ENCODE data around the gene SLC17A5.
"Not testable (repeated sequence)": the region's sequence is repeated elsewhere in the genome, so short reads cannot be mapped to it uniquely, and the experiment has no call there.

SLC17A5 gene

DNA sequence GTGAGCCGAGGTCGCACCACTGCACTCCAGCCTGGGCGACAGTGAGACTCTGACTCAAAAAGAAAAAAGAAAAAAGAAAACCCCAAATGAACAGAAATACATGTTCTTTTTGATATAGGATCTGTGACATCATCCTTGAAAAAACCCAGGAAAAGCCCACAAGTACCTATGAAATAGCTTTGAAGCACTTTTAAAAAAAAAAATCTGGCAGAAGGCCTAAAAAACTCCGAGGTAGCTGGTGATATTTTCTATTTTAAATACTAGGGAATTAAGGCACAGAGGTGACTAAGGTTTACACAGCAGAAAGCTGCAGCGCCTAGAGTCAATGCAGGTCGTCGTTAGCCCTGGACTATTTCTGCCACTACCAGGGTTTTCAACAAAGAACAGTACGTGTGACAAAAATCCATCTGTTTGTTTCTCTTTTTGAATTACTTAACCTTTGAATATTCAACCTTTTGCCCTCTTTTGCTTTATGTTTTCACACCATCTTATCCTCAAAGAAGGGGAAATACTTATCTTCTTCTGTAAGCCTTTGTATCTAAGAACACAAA is 93.5 kb downstream of the SLC17A5 start:
- no peaks in the 10 kb centered on the region for H3K4me1 ChIP-seq (ENCODE audit: low read depth, poor library complexity, severe bottlenecking)

DNA sequence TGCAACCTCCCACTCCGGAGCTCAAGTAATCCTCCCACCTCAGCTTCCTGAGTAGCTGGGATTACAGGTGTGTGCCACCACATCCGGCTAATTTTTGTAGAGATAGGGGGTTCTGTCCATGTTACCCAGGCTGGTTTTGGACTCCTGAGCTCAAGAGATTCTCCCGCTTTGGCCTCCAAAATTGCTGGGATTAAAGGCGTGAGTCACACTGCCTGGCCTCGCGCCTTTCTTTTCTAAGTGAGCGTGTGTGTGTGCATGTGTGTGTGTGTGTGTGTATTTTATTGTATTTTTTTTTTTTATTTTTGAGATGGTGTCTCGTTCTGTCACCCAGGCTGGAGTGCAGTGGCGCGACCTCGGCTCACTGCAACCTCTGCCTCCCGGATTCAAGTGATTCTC is 94.4 kb downstream of the SLC17A5 start:
- H3K27me3 ChIP-seq (ENCODE audit: insufficient read depth, low read depth); H3K36me3 ChIP-seq (ENCODE audit: insufficient read depth); H3K79me2 ChIP-seq (ENCODE audit: insufficient read depth, low read depth); H2AFZ ChIP-seq (ENCODE audit: low read depth); H3K9ac ChIP-seq; H3K27ac ChIP-seq; H3K4me3 ChIP-seq (IDR thresholded peaks at IDR 0.05; ENCODE audit: insufficient read depth, low read depth, low read length); H3K4me2 ChIP-seq; H4K20me1 ChIP-seq (ENCODE audit: insufficient read depth); H3K4me1 ChIP-seq (ENCODE audit: low read depth, poor library complexity, severe bottlenecking): not testable (repeated sequence)

More for the DNA sequence above, 93.5 kb downstream of the SLC17A5 start:
- TF ChIP-seq, protein P1, sequence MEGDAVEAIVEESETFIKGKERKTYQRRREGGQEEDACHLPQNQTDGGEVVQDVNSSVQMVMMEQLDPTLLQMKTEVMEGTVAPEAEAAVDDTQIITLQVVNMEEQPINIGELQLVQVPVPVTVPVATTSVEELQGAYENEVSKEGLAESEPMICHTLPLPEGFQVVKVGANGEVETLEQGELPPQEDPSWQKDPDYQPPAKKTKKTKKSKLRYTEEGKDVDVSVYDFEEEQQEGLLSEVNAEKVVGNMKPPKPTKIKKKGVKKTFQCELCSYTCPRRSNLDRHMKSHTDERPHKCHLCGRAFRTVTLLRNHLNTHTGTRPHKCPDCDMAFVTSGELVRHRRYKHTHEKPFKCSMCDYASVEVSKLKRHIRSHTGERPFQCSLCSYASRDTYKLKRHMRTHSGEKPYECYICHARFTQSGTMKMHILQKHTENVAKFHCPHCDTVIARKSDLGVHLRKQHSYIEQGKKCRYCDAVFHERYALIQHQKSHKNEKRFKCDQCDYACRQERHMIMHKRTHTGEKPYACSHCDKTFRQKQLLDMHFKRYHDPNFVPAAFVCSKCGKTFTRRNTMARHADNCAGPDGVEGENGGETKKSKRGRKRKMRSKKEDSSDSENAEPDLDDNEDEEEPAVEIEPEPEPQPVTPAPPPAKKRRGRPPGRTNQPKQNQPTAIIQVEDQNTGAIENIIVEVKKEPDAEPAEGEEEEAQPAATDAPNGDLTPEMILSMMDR (conservative IDR thresholded peaks at IDR 0.05; ENCODE audit: low read depth, low read length) = no peak
- no peak overlapping the region for H3K27ac ChIP-seq
- H3K4me2 ChIP-seq = no peak overlapping the region
- H4K20me1 ChIP-seq (ENCODE audit: insufficient read depth) = no peaks in the 10 kb centered on the region
- H3K27me3 ChIP-seq (ENCODE audit: insufficient read depth, low read depth) = no peaks in the 10 kb centered on the region
- no peak overlapping the region for H2AFZ ChIP-seq (ENCODE audit: low read depth)
- no peak overlapping the region for H3K4me3 ChIP-seq (IDR thresholded peaks at IDR 0.05; ENCODE audit: insufficient read depth, low read depth, low read length)
- no peak overlapping the region for H3K9ac ChIP-seq
- H3K36me3 ChIP-seq (ENCODE audit: insufficient read depth) = no peaks in the 10 kb centered on the region
- no peaks in the 10 kb centered on the region for H3K79me2 ChIP-seq (ENCODE audit: insufficient read depth, low read depth)

DNA sequence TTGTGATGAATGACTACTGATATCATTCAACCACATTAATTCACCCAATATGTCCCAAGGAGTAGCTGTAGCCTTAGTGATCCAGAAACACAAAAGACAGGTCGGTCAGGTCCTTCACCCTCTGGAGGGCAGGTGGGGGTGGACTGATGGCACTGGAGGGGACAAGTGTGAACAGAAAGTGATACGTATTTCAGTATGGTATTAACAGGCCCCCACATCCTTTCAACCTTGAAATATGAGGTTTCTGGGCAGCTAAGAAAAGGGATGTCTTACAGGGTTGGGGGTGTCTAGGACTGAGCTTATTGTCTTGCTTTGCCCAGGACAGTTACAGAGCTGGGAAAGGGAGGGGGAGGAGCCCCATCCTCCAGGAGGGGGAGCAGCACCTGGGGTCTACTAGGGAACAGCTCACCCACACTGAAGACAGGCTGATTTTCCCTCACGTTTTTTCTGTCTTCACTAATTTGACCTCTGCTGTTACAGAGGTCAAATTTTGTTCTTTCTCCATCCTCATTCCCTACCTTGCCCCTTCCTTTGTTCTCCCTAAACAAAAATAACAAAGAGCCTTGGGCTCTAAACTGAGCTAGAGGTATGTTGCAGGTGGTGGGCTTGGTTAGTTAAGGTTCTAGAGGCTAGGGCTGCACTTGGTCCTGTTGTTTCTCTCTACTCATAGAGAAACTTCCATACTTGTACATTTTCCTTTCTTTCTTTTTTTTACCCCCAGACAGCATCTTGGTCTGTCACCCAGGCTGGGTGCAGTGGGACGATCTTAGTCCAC is 95.0 kb downstream of the SLC17A5 start:
- no peak overlapping the region for H3K27ac ChIP-seq

DNA sequence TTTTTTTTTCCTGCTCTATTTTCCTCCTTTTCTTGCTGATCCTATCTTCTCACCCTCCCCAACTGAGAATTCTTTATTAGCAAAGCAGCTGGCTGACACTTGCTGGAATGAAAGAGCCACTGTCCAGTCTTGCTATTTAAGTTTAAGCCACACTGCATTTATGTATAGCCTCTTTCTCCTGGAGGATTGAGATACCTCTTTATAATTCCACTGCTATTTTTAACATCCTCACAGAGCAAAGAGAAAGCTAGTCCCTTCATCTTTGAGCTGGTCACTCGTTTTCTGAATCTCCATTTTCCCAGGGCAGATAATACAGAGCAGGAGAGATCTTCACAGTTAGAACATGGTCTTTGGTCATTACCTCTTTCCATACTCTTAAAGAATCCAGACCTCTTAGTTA is 97.0 kb downstream of the SLC17A5 start:
- H3K36me3 ChIP-seq (ENCODE audit: insufficient read depth) = no peaks in the 10 kb centered on the region
- TF ChIP-seq, protein P1 (conservative IDR thresholded peaks at IDR 0.05; ENCODE audit: low read depth, low read length) = no peak
- H3K27me3 ChIP-seq (ENCODE audit: insufficient read depth, low read depth) = no peaks in the 10 kb centered on the region
- no peak overlapping the region for H3K4me3 ChIP-seq (IDR thresholded peaks at IDR 0.05; ENCODE audit: insufficient read depth, low read depth, low read length)
- no peaks in the 10 kb centered on the region for H3K4me1 ChIP-seq (ENCODE audit: low read depth, poor library complexity, severe bottlenecking)
- H3K4me2 ChIP-seq = no peak overlapping the region
- H2AFZ ChIP-seq (ENCODE audit: low read depth) = no peak overlapping the region
- H3K27ac ChIP-seq = no peak overlapping the region
- H3K9ac ChIP-seq = no peak overlapping the region
- H3K79me2 ChIP-seq (ENCODE audit: insufficient read depth, low read depth) = no peaks in the 10 kb centered on the region
- no peaks in the 10 kb centered on the region for H4K20me1 ChIP-seq (ENCODE audit: insufficient read depth)

More for the DNA sequence above, 95.0 kb downstream of the SLC17A5 start:
- Histone ChIP-seq H3K27me3 (ENCODE audit: insufficient read depth, low read depth) (no peaks in the 10 kb centered on the region), H3K79me2 (ENCODE audit: insufficient read depth, low read depth) (no peaks in the 10 kb centered on the region), H3K4me3 (IDR thresholded peaks at IDR 0.05; ENCODE audit: insufficient read depth, low read depth, low read length) (no peak overlapping the region), H2AFZ (ENCODE audit: low read depth) (no peak overlapping the region), H3K4me2 (no peak overlapping the region), H3K4me1 (ENCODE audit: low read depth, poor library complexity, severe bottlenecking) (no peaks in the 10 kb centered on the region), H3K36me3 (ENCODE audit: insufficient read depth) (no peaks in the 10 kb centered on the region), H3K9ac (no peak overlapping the region), H4K20me1 (ENCODE audit: insufficient read depth) (no peaks in the 10 kb centered on the region)
- TF ChIP-seq, protein P1 (conservative IDR thresholded peaks at IDR 0.05; ENCODE audit: low read depth, low read length) = no peak

DNA sequence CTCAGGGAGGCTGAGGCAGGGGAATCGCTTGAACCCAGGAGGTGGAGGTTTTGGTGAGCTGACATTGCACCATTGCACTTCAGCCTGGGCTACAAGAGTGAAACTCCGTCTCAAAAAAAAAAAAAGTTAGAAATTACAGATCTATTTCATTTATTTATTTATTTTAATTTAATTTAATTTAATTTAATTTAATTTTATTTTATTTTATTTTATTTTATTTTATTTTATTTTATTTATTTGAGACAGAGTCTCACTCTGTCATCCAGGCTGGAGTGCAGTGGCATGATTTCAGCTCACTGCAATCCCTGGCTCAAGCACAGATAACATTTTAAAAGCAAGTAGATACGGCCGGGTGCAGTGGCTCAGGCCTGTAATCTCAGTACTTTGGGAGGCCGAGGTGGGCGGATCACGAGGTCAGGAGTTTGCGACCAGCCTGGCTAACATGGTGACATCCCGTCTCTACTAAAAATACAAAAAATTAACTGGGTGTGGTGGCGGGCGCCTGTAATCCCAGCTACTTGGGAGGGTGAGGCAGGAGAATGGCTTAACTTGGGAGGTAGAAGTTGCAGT is 98.3 kb downstream of the SLC17A5 start:
- H3K79me2 ChIP-seq (ENCODE audit: insufficient read depth, low read depth); H3K4me2 ChIP-seq; H3K36me3 ChIP-seq (ENCODE audit: insufficient read depth); H2AFZ ChIP-seq (ENCODE audit: low read depth); H3K4me3 ChIP-seq (IDR thresholded peaks at IDR 0.05; ENCODE audit: insufficient read depth, low read depth, low read length); H3K4me1 ChIP-seq (ENCODE audit: low read depth, poor library complexity, severe bottlenecking); H3K27ac ChIP-seq; H3K27me3 ChIP-seq (ENCODE audit: insufficient read depth, low read depth); H3K9ac ChIP-seq; H4K20me1 ChIP-seq (ENCODE audit: insufficient read depth): not testable (repeated sequence)

DNA sequence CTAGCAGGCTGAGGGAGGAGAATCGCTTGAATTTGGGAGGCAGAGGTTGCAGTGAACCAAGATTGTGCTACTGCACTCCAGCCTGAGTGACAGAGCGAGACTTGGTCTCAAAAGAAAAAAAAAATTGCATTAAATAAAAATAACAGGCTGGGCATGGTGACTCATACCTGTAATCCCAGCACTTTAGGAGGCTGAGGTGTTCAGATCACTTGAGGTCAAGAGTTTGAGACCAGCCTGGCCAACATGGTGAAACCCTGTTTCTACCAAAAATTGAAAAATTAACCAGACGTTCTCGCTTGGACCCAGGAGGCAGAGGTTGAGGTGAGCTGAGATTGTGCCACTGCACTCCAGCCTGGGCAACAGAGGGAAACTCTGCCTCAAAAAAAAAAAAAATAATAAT is 102.7 kb downstream of the SLC17A5 start:
- not testable (repeated sequence) for H3K79me2 ChIP-seq (ENCODE audit: insufficient read depth, low read depth); H3K4me2 ChIP-seq; H3K27me3 ChIP-seq (ENCODE audit: insufficient read depth, low read depth); H4K20me1 ChIP-seq (ENCODE audit: insufficient read depth); H3K36me3 ChIP-seq (ENCODE audit: insufficient read depth); H3K4me1 ChIP-seq (ENCODE audit: low read depth, poor library complexity, severe bottlenecking); H3K27ac ChIP-seq; H2AFZ ChIP-seq (ENCODE audit: low read depth); H3K4me3 ChIP-seq (IDR thresholded peaks at IDR 0.05; ENCODE audit: insufficient read depth, low read depth, low read length); H3K9ac ChIP-seq
